HepG2 (cell line): ENCODE data around the gene STC2. TPM values are rescaled to one million over a fixed set of nuclear protein-coding genes. Genes with fewer than 3 reads are reported as not detected.

ENCODE experiments used
- EHMT2 ChIP-seq: fragments of 200-600 bp; sonication (generic); IDR thresholded peaks from 2 replicates; pipeline ENCODE4 v1.7.0; 2017; ENCODE audit warnings: antibody characterized with exemption, low read depth, low read length, borderline replicate concordance
- ETV6 ChIP-seq: sonication (generic); formaldehyde crosslinking; conservative IDR thresholded peaks from 2 replicates; pipeline ENCODE4 v1.4.0; 2020; ENCODE audit warnings: missing genetic modification reagents
- HHEX ChIP-seq: IDR thresholded peaks from 2 replicates; pipeline ENCODE4 v1.6.1; 2016; ENCODE audit warnings: control low read depth
- HNRNPK ChIP-seq: fragments of 200-400 bp; formaldehyde crosslinking; IDR thresholded peaks from 2 replicates; pipeline ENCODE4 v1.6.1; 2018; ENCODE audit warnings: low read length, low read depth, moderate library complexity, mild to moderate bottlenecking; ENCODE audit not compliant: poor library complexity, severe bottlenecking
- HNRNPUL1 ChIP-seq: fragments of 200-400 bp; formaldehyde crosslinking; IDR thresholded peaks from 2 replicates; pipeline ENCODE4 v1.6.1; 2017; ENCODE audit warnings: low read depth, mild to moderate bottlenecking, low read length, moderate library complexity
- JUNB ChIP-seq: sonication (generic); formaldehyde crosslinking; IDR thresholded peaks from 2 replicates; pipeline ENCODE4 v1.8.0; 2022; ENCODE audit warnings: missing genetic modification reagents, mild to moderate bottlenecking, borderline replicate concordance
- NBN ChIP-seq: fragments of 450-650 bp; conservative IDR thresholded peaks from 2 replicates; pipeline ENCODE4 v1.6.1; 2017
- NCOA2 ChIP-seq: sonication (generic); formaldehyde crosslinking; IDR thresholded peaks from 2 replicates; pipeline ENCODE4 v1.8.0; 2022; ENCODE audit warnings: inconsistent platforms
- NKX3-1 ChIP-seq: sonication (generic); formaldehyde crosslinking; IDR thresholded peaks from 2 replicates; pipeline ENCODE4 v1.5.0; 2020; ENCODE audit warnings: missing genetic modification reagents
- NR1H2 ChIP-seq: sonication (generic); formaldehyde crosslinking; IDR thresholded peaks from 2 replicates; pipeline ENCODE4 v1.8.1; 2022; ENCODE audit warnings: low read depth, missing genetic modification reagents, borderline replicate concordance
- PHF5A ChIP-seq: IDR thresholded peaks from one replicate; pipeline ENCODE4 v1.6.1; 2018; ENCODE audit warnings: low read depth, missing genetic modification reagents; ENCODE audit not compliant: unreplicated experiment
- SP1 ChIP-seq, 2 experiments: fragments of 450-650 bp in 1 of 2; sonication (generic) in 1 of 2; formaldehyde crosslinking in 1 of 2; IDR thresholded peaks; 2 replicates each; pipeline versions ENCODE4 v1.4.0 to v1.6.1; 2016 to 2020; ENCODE audit warnings: missing genetic modification reagents in 1 of 2
- TAF1 ChIP-seq: sonication (generic); formaldehyde crosslinking; IDR thresholded peaks from 2 replicates; pipeline ENCODE4 v1.4.0; 2020; ENCODE audit warnings: missing genetic modification reagents
- THAP11 ChIP-seq: IDR thresholded peaks from 2 replicates; pipeline ENCODE4 v1.6.1; 2016; ENCODE audit warnings: missing biosample characterization, missing genetic modification reagents
- TMF1 ChIP-seq: sonication (generic); formaldehyde crosslinking; IDR thresholded peaks from 2 replicates; pipeline ENCODE4 v1.8.1; 2022; ENCODE audit warnings: low read depth, missing genetic modification reagents
- ZBTB38 ChIP-seq: sonication (generic); formaldehyde crosslinking; IDR thresholded peaks from 2 replicates; pipeline ENCODE4 v1.5.1; 2020; ENCODE audit warnings: mild to moderate bottlenecking, missing genetic modification reagents
- ZNF230 ChIP-seq: sonication (generic); formaldehyde crosslinking; IDR thresholded peaks from 2 replicates; pipeline ENCODE4 v1.4.0; 2020; ENCODE audit warnings: mild to moderate bottlenecking, missing genetic modification reagents
- ZNF232 ChIP-seq: sonication (generic); formaldehyde crosslinking; IDR thresholded peaks from 2 replicates; pipeline ENCODE4 v1.4.0; 2020; ENCODE audit warnings: missing genetic modification reagents, borderline replicate concordance
- ZNF350 ChIP-seq: sonication (generic); formaldehyde crosslinking; IDR thresholded peaks from 2 replicates; pipeline ENCODE4 v1.4.0; 2020; ENCODE audit warnings: mild to moderate bottlenecking, low read depth, missing genetic modification reagents, borderline replicate concordance
- ZNF790 ChIP-seq: sonication (generic); formaldehyde crosslinking; IDR thresholded peaks from 2 replicates; pipeline ENCODE4 v1.8.0; 2022; ENCODE audit warnings: missing genetic modification reagents, mild to moderate bottlenecking, borderline replicate concordance
- polyA plus RNA-seq, 8 experiments: library from polyadenylated mRNA; depleted of rRNA in 3 of 8; stranded (reverse) in 7 of 8; unstranded in 1 of 8; fragments of >200 nt; fragmentation: Illumina TruSeq in 4 of 8; extraction: Trizol in 4 of 8; gene quantifications; 2 replicates each; pipeline versions ENCODE4 v1.2.1 to v1.2.3, GENCODE V29; 2011 to 2016; ENCODE audit warnings: low read depth in 4 of 8, missing spikeins in 1 of 8, mixed read lengths in 1 of 8; ENCODE audit not compliant: insufficient read depth in 1 of 8
- total RNA-seq, 5 experiments: library from RNA; depleted of rRNA; stranded (reverse); fragments of >200 nt; fragmentation: Illumina TruSeq; extraction: Trizol; gene quantifications; 2 replicates each; pipeline ENCODE4 v1.2.3, GENCODE V29; 2016; ENCODE audit warnings: low read depth in 1 of 5
- TF ChIP-seq, protein P1 (sequence below): sonication (generic); formaldehyde crosslinking; IDR thresholded peaks from 2 replicates; pipeline ENCODE4 v1.4.0; 2020; ENCODE audit warnings: missing genetic modification reagents
- TF ChIP-seq, protein P2 (sequence below): sonication (generic); formaldehyde crosslinking; IDR thresholded peaks from 2 replicates; pipeline ENCODE4 v1.9.0; 2021; ENCODE audit warnings: missing genetic modification reagents, mild to moderate bottlenecking, borderline replicate concordance
- TF ChIP-seq, protein P3 (sequence below): IDR thresholded peaks from 2 replicates; pipeline ENCODE4 v1.6.1; 2016; ENCODE audit warnings: low read depth, borderline replicate concordance

Gene STC2
- total and polyA plus RNA-seq, 2 of the 13 experiments (the other 11 are each of a cell fraction or from before 2014, with no cell fraction given): 27.1 to 69.2 TPM

DNA sequence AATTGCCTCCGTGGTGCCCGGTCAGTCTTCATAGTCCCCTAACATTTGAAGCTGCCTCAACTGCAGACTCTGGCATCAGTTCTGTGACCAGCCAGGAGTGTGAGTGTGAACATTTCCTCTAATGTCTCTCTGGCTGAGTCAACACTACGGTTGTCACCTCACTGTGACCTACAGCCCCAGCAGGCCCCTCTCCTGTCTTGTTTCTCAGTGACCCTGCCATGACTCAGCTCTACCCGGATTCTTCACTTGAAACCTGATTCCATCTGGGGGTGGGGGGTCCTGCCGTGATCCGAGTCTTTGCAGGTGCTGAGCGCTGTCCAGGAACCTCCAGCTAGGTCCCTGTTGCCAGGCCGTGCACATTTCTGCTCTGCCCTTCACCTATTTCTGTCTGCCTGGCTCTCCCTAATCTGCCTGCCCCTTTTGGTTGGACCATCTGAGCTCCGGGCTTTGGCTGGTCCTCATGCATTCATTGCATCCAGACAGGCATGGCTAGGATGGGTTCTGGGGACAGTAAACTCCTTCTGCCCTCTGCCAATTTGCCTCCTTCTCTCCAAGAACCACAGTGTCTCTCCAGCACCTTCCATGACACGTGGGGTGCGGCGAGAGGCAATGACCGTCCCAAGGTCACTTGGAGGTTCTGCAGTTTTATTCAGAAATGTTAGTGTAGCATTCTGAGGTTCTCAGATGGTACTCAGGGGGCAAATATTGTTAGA lies 24.2 kb downstream of the STC2 start (continued):
- TF ChIP-seq ETV6 (CRISPR knock-in tag) (no peak), THAP11 (CRISPR knock-in tag) (peak; percentile 28; the same call in 1 of the 2 replicates), NCOA2 (peak; percentile 21; the same call in 1 of the 2 replicates), TAF1 (CRISPR knock-in tag) (no peak), ZBTB38 (CRISPR knock-in tag) (peak; percentile 42), JUNB (CRISPR knock-in tag) (peak; percentile 55; the same call in 1 of the 2 replicates), SP1 (IDR thresholded peaks at IDR 0.05) (no peak), SP1 (CRISPR knock-in tag; IDR thresholded peaks at IDR 0.05) (no peak), ZNF230 (peak; percentile 31; the same call in 1 of the 2 replicates), HNRNPUL1 (no peak), ZNF350 (CRISPR knock-in tag) (peak; percentile 58; the same call in 1 of the 2 replicates), NR1H2 (CRISPR knock-in tag) (no peak), NKX3-1 (CRISPR knock-in tag) (0 out of 2 replicates have a peak, but pooled peaks have one; percentile 18), TMF1 (no peak), HNRNPK (no peak), NBN (no peak), HHEX (CRISPR knock-in tag) (no peak), ZNF790 (CRISPR knock-in tag) (0 out of 2 replicates have a peak, but pooled peaks have one; percentile 15), ZNF232 (peak; percentile 25; the same call in 1 of the 2 replicates), EHMT2 (no peak), PHF5A (no peak)
- TF ChIP-seq, protein P1, sequence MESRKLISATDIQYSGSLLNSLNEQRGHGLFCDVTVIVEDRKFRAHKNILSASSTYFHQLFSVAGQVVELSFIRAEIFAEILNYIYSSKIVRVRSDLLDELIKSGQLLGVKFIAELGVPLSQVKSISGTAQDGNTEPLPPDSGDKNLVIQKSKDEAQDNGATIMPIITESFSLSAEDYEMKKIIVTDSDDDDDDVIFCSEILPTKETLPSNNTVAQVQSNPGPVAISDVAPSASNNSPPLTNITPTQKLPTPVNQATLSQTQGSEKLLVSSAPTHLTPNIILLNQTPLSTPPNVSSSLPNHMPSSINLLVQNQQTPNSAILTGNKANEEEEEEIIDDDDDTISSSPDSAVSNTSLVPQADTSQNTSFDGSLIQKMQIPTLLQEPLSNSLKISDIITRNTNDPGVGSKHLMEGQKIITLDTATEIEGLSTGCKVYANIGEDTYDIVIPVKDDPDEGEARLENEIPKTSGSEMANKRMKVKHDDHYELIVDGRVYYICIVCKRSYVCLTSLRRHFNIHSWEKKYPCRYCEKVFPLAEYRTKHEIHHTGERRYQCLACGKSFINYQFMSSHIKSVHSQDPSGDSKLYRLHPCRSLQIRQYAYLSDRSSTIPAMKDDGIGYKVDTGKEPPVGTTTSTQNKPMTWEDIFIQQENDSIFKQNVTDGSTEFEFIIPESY (CRISPR knock-in tag): no peak
- TF ChIP-seq, protein P2, sequence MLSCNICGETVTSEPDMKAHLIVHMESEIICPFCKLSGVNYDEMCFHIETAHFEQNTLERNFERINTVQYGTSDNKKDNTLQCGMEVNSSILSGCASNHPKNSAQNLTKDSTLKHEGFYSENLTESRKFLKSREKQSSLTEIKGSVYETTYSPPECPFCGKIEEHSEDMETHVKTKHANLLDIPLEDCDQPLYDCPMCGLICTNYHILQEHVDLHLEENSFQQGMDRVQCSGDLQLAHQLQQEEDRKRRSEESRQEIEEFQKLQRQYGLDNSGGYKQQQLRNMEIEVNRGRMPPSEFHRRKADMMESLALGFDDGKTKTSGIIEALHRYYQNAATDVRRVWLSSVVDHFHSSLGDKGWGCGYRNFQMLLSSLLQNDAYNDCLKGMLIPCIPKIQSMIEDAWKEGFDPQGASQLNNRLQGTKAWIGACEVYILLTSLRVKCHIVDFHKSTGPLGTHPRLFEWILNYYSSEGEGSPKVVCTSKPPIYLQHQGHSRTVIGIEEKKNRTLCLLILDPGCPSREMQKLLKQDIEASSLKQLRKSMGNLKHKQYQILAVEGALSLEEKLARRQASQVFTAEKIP (CRISPR knock-in tag): no peak
- TF ChIP-seq, protein P3, sequence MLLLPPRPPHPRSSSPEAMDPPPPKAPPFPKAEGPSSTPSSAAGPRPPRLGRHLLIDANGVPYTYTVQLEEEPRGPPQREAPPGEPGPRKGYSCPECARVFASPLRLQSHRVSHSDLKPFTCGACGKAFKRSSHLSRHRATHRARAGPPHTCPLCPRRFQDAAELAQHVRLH: no peak
